BLaER1 treated with 17β-estradiol and CSF1 and Interleukin-3, amounts not matched to agents 10 nM and 100 nM (cell line): Measurements from ENCODE around the gene REPS2.
"Not testable (repeated sequence)": the region's sequence is repeated elsewhere in the genome, so short reads cannot be mapped to it uniquely, and the experiment has no call there.

Source experiments
- H3K27ac ChIP-seq, 11 experiments: shearing (Covaris generic); formaldehyde crosslinking; 2 replicates each; pipeline ENCODE4 v1.8.1; 2022
- H3K27me3 ChIP-seq, 11 experiments: shearing (Covaris generic); formaldehyde crosslinking; 2 replicates each; pipeline ENCODE4 v1.8.1; 2022
- H3K36me3 ChIP-seq, 11 experiments: shearing (Covaris generic); formaldehyde crosslinking; 2 replicates each; pipeline ENCODE4 v1.8.1; 2022
- H3K4me1 ChIP-seq, 10 experiments: shearing (Covaris generic); formaldehyde crosslinking; 2 replicates each; pipeline ENCODE4 v1.8.1; 2022
- H3K4me2 ChIP-seq, 11 experiments: shearing (Covaris generic); formaldehyde crosslinking; 2 replicates each; pipeline ENCODE4 v1.8.1; 2022
- H3K4me3 ChIP-seq, 10 experiments: shearing (Covaris generic); formaldehyde crosslinking; 2 replicates each; pipeline ENCODE4 v1.8.1; 2022
- H3K9ac ChIP-seq, 11 experiments: shearing (Covaris generic); formaldehyde crosslinking; 2 replicates each; pipeline ENCODE4 v1.8.1; 2022
- H3K9me3 ChIP-seq, 11 experiments: shearing (Covaris generic); formaldehyde crosslinking; replicated peaks in 1 of 11; 2 replicates each; pipeline ENCODE4 v1.8.1; 2022
- H4K20me1 ChIP-seq, 11 experiments: shearing (Covaris generic); formaldehyde crosslinking; 2 replicates each; pipeline ENCODE4 v1.8.1; 2022
- Cebpa-rat ChIP-seq, 11 experiments: shearing (Covaris generic); IDR thresholded peaks; 2 replicates each; pipeline ENCODE4 v1.8.1; 2022

Gene REPS2

GRCh38 chrX:16950423-16950822 is 4.0 kb downstream of the REPS2 start:
- H3K4me2 ChIP-seq = no peak overlapping the region
- no peaks in the 10 kb centered on the region for H3K9me3 ChIP-seq
- H3K9ac ChIP-seq = no peak overlapping the region
- peaks cover under 1 to 22% (median 8%) of the 10 kb centered on the region in 10 experiments; a peak in 13 of 20 replicates for H3K4me1 ChIP-seq
- H3K27me3 ChIP-seq = peaks cover 36 to 83% (median 76%) of the 10 kb centered on the region in 11 experiments
- H4K20me1 ChIP-seq = no peaks in the 10 kb centered on the region; a peak in 1 of 22 replicates
- H3K4me3 ChIP-seq = no peak overlapping the region
- H3K27ac ChIP-seq = no peak overlapping the region
- no peak for TF ChIP-seq Cebpa-rat (IDR thresholded peaks at IDR 0.05)
- H3K36me3 ChIP-seq = no peaks in the 10 kb centered on the region

DNA sequence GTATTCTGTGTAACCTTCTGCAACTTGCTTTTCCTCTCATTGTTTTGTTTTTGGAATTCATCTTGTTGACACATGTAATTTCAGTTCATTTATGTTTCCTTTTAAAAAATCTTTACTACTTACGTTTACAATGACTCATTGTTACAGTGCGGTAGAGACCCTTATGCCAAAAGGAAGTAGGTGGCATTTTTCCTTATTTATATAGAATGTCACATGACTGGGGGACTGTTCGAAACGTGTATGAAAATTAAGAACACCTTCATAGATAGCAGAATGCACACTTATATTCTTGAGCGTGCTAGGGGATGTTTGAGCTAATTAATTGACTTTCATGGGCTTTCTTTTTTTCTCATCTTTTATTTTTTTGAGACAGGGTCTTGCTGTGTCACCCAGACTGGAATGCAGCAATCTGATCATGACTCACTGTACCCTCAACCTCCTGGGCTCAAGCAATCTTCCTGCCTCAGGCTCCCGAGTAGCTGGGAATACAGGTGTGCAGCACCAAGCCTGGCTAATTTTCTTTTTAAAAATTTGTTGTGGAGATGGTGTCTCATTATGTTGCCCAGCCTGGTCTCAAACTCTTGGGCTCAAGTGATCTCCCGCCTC is 7.3 kb downstream of the REPS2 start:
- H3K27me3 ChIP-seq = peaks cover 61 to 95% (median 89%) of the 10 kb centered on the region in 11 experiments
- no peak overlapping the region for H3K4me3 ChIP-seq
- TF ChIP-seq Cebpa-rat (IDR thresholded peaks at IDR 0.05) = no peak
- no peak overlapping the region for H3K9ac ChIP-seq
- H4K20me1 ChIP-seq = no peaks in the 10 kb centered on the region
- H3K4me1 ChIP-seq = peaks cover 16 to 29% (median 22%) of the 10 kb centered on the region in 10 experiments
- no peaks in the 10 kb centered on the region for H3K36me3 ChIP-seq
- peak overlapping the region in 4 of 11 experiments; percentile 12 to 46 (median 29); a peak in 7 of 22 replicates for H3K4me2 ChIP-seq
- no peak overlapping the region for H3K27ac ChIP-seq
- no peaks in the 10 kb centered on the region for H3K9me3 ChIP-seq

GRCh38 chrX:16957751-16958150 is 11.3 kb downstream of the REPS2 start:
- Histone ChIP-seq H3K9me3 (no peaks in the 10 kb centered on the region), H3K4me2 (no peak overlapping the region), H3K4me1 (peaks cover 16 to 29% (median 22%) of the 10 kb centered on the region in 10 experiments), H3K27me3 (peaks cover 47 to 90% (median 86%) of the 10 kb centered on the region in 11 experiments), H3K4me3 (no peak overlapping the region), H3K27ac (no peak overlapping the region), H3K9ac (no peak overlapping the region), H4K20me1 (no peaks in the 10 kb centered on the region), H3K36me3 (no peaks in the 10 kb centered on the region)
- TF ChIP-seq Cebpa-rat (IDR thresholded peaks at IDR 0.05) = no peak

DNA sequence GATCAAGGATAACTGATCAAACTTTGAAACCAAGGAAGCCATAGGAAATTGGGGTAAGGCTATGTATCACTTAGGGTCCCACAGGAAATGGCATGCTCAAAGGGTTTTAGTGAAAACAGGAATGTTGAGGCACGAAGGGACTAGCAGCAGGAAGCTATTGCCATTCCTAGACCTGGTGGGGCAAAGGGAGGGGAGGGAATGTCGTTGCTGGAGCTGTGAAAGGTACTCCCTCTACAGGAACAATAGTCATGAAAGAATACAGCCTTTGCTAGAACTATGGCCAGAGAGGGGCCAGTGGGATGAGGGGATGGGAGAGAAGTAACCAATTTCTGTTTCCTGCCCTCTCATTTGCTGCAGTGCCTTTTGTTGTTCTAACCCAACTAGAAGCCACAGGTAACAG is 11.9 kb downstream of the REPS2 start:
- Histone ChIP-seq H3K27ac (no peak overlapping the region), H3K9ac (no peak overlapping the region), H3K9me3 (no peaks in the 10 kb centered on the region), H3K4me1 (peaks cover 16 to 29% (median 22%) of the 10 kb centered on the region in 10 experiments), H3K4me3 (no peak overlapping the region), H3K27me3 (peaks cover 43 to 90% (median 81%) of the 10 kb centered on the region in 11 experiments), H4K20me1 (no peaks in the 10 kb centered on the region), H3K4me2 (no peak overlapping the region), H3K36me3 (no peaks in the 10 kb centered on the region)
- TF ChIP-seq Cebpa-rat (IDR thresholded peaks at IDR 0.05) = no peak

- not testable (repeated sequence) for H3K4me1 ChIP-seq, H3K4me3 ChIP-seq, H3K27ac ChIP-seq, H3K36me3 ChIP-seq, H4K20me1 ChIP-seq, H3K4me2 ChIP-seq, H3K9ac ChIP-seq
- peaks cover 10 to 71% (median 40%) of the 10 kb centered on the region in 11 experiments for H3K27me3 ChIP-seq
- H3K9me3 ChIP-seq = peaks cover 0 to 21% (median 11%) of the 10 kb centered on the region in 11 experiments; a peak in 13 of 22 replicates
Measured at GRCh38 chrX:16962661-16963060, 16.2 kb downstream of the REPS2 start.

DNA sequence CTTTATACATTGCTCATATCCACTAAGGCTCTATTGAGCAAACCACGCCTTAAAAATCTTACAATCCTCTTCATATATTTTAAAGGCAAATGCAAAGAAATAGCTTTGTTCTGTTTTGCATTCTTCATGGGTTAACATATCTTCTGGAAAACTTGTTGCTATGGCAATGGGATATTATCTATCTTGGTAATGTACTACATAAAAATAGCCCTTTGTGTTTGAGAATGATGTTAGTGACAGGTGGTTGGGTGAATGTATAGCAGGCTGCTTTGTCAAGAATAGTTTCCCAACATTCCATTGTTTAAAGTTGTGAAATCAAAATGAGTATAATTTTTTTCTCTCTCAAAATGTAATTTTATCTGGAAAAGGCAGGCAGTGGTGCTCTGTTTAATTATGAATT is 16.8 kb downstream of the REPS2 start:
- H3K4me1 ChIP-seq = no peaks in the 10 kb centered on the region
- no peaks in the 10 kb centered on the region for H4K20me1 ChIP-seq
- no peak overlapping the region for H3K9ac ChIP-seq
- H3K4me3 ChIP-seq = no peak overlapping the region
- no peaks in the 10 kb centered on the region for H3K36me3 ChIP-seq
- peaks cover 0 to 21% (median 11%) of the 10 kb centered on the region in 11 experiments; a peak in 13 of 22 replicates for H3K9me3 ChIP-seq
- no peak for TF ChIP-seq Cebpa-rat (IDR thresholded peaks at IDR 0.05)
- H3K27ac ChIP-seq = no peak overlapping the region
- H3K4me2 ChIP-seq = no peak overlapping the region
- peaks cover 4 to 65% (median 35%) of the 10 kb centered on the region in 11 experiments for H3K27me3 ChIP-seq

- not testable (repeated sequence) for H3K4me2 ChIP-seq, H3K27ac ChIP-seq, H3K4me3 ChIP-seq, H3K9ac ChIP-seq, H3K4me1 ChIP-seq, H4K20me1 ChIP-seq, H3K36me3 ChIP-seq
- H3K9me3 ChIP-seq = peaks cover 0 to 25% (median 15%) of the 10 kb centered on the region in 11 experiments; a peak in 14 of 22 replicates
- H3K27me3 ChIP-seq = peaks cover 0 to 49% (median 19%) of the 10 kb centered on the region in 11 experiments; a peak in 15 of 22 replicates
Measured at GRCh38 chrX:16964976-16965375, 18.5 kb downstream of the REPS2 start.

- TF ChIP-seq Cebpa-rat (IDR thresholded peaks at IDR 0.05) = no peak
- Histone ChIP-seq H3K27ac (no peak overlapping the region), H3K27me3 (peaks cover 3 to 51% (median 11%) of the 10 kb centered on the region in 11 experiments; a peak in 21 of 22 replicates), H3K4me3 (no peak overlapping the region), H3K36me3 (no peaks in the 10 kb centered on the region), H3K9me3 (peaks cover 0 to 27% (median 18%) of the 10 kb centered on the region in 11 experiments; a peak in 14 of 22 replicates), H4K20me1 (no peaks in the 10 kb centered on the region), H3K9ac (no peak overlapping the region), H3K4me1 (peaks cover 0 to 8% (median 0%) of the 10 kb centered on the region in 10 experiments; a peak in 1 of 20 replicates), H3K4me2 (no peak overlapping the region)
Measured at GRCh38 chrX:16966752-16967448, 20.4 kb downstream of the REPS2 start.

DNA sequence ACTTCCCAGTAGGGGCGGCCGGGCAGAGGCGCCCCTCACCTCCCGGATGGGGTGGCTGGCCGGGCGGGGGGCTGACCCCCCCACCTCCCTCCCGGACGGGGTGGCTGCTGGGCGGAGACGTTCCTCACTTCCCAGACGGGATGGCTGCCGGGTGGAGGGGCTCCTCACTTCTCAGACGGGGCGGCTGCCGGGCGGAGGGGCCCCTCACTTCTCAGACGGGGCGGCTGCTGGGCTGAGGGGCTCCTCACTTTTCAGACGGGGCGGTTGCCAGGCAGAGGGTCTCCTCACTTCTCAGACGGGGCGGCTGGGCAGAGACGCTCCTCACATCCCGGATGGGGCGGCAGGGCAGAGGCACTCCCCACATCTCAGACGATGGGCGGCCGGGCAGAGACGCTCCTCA is 22.3 kb downstream of the REPS2 start:
- not testable (repeated sequence) for H3K36me3 ChIP-seq, H3K27ac ChIP-seq, H4K20me1 ChIP-seq, H3K4me1 ChIP-seq, H3K9ac ChIP-seq, H3K4me2 ChIP-seq, H3K4me3 ChIP-seq
- Histone ChIP-seq H3K9me3 (peaks cover 0 to 27% (median 18%) of the 10 kb centered on the region in 11 experiments; a peak in 14 of 22 replicates), H3K27me3 (peaks cover 15 to 53% (median 24%) of the 10 kb centered on the region in 11 experiments)
